HG03196 (cell line): ENCODE data around the gene MTF1.
"Not testable (repeated sequence)": the region's sequence is repeated elsewhere in the genome, so short reads cannot be mapped to it uniquely, and the experiment has no call there.

ENCODE experiments used
- ATAC-seq: cut with Tn5 transposase; IDR thresholded peaks from one replicate; pipeline ENCODE4 v1.9.1; 2021; ENCODE audit not compliant: unreplicated experiment

Gene MTF1

GRCh38 chr1:37859507-37860345 is at the start of gene MTF1:
Gene MTF1 (minus strand): TSS chr1:37859592. CDS start chr1:37857658, 1,934 bp downstream.
- peak; percentile 89 for ATAC-seq

- not testable (repeated sequence) for ATAC-seq
These were observed 49.1 kb upstream of the MTF1 start for GRCh38 chr1:37908531-37908930.

GRCh38 chr1:37907416-37908125 is 48.2 kb upstream of the MTF1 start:
- not testable (repeated sequence) for ATAC-seq

GRCh38 chr1:37906591-37906990 is 47.2 kb upstream of the MTF1 start:
- ATAC-seq, result not testable (repeated sequence)

GRCh38 chr1:37905727-37906126 is 46.3 kb upstream of the MTF1 start:
- no peak for ATAC-seq

GRCh38 chr1:37903921-37904320 is 44.5 kb upstream of the MTF1 start:
- ATAC-seq, result not testable (repeated sequence)

- no peak for ATAC-seq
These were observed 43.6 kb upstream of the MTF1 start for GRCh38 chr1:37902983-37903382.

GRCh38 chr1:37901893-37902225 is 42.5 kb upstream of the MTF1 start:
- ATAC-seq, result no peak

- ATAC-seq, result peak; percentile 68
These were observed 42.0 kb upstream of the MTF1 start for GRCh38 chr1:37901191-37901892.

GRCh38 chr1:37897563-37897962 is 38.2 kb upstream of the MTF1 start:
- ATAC-seq, result not testable (repeated sequence)

- no peak for ATAC-seq
These were observed 34.3 kb upstream of the MTF1 start for GRCh38 chr1:37893673-37894072.

- no peak for ATAC-seq
These were observed 33.0 kb upstream of the MTF1 start for GRCh38 chr1:37892151-37893047.

GRCh38 chr1:37890378-37891014 is 31.1 kb upstream of the MTF1 start:
- ATAC-seq, result no peak

- no peak for ATAC-seq
These were observed 28.8 kb upstream of the MTF1 start for GRCh38 chr1:37888022-37888700.

GRCh38 chr1:37884145-37884544 is 24.8 kb upstream of the MTF1 start:
- no peak for ATAC-seq

- ATAC-seq, result no peak
These were observed 24.3 kb upstream of the MTF1 start for GRCh38 chr1:37883671-37884070.

- no peak for ATAC-seq
These were observed 20.5 kb upstream of the MTF1 start for GRCh38 chr1:37879865-37880264.

- no peak for ATAC-seq
These were observed 18.7 kb upstream of the MTF1 start for GRCh38 chr1:37878071-37878470.

GRCh38 chr1:37875833-37876232 is 16.4 kb upstream of the MTF1 start:
- no peak for ATAC-seq

GRCh38 chr1:37872692-37873091 is 13.3 kb upstream of the MTF1 start:
- ATAC-seq, result no peak
